ENCODE measurements around the gene NR2F1.
A peak's percentile ranks its signal among the peaks of the same experiment; 100 is the strongest.

Gene NR2F1

DNA sequence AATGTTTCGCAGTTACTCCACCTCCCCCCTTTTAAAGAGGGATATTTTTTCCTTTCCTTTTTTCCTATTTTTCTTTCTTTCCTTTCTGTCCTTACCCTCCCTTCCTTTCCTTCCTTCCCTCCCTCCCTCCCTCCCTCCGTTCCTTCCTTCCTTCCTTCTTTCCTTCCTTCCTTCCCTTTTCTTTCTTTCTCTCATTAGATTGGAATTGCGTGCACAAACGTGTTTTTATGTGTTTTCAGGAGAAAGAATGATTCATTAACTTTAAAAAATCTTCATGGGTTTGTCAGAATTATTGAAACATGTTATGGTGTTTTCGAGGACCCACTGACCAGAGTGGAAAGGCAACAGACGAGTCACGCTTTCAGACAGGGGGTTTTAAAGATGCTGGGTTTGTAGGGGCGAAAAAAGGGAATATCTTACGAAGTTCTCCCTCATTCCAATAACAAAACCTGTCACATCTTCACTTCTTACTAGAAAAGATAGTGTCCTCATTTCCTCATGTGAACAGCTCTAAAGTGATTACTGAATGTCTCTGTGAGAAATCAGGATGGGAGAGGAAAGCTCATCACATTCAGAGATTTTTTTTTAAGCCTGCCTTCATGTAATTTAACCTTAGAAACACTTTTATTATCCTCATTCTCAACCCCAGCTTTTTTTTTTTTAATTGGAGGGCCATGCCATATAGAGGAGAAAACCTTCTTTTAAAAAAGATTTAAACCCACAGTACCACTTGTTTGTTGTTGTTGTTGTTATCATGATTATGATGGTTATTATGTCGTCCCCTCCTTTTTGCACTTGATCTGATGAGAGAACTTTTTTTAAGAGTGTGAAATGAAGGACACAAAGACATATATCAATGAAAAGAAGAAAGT is 21.9 kb downstream of the NR2F1 start:
- DNase-seq, result no peak

DNA sequence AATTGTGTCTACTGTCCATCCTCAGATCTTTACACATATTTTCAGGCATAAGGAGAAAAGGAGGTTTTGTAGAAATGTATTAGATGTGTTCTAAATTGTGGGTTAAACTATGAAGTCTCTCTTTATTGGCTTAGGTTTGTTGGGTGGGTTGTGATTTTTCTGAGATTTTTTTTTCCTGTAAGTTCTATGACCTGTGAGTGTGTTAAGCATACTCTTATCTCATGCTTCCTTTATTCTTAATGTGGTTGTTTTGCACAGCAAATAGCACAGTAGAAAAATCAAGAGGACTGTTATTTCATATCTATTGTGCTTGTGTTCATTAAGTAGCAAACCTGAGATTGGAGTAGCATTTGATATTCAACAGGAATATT is 23.3 kb downstream of the NR2F1 start:
- DNase-seq, result no peak

DNA sequence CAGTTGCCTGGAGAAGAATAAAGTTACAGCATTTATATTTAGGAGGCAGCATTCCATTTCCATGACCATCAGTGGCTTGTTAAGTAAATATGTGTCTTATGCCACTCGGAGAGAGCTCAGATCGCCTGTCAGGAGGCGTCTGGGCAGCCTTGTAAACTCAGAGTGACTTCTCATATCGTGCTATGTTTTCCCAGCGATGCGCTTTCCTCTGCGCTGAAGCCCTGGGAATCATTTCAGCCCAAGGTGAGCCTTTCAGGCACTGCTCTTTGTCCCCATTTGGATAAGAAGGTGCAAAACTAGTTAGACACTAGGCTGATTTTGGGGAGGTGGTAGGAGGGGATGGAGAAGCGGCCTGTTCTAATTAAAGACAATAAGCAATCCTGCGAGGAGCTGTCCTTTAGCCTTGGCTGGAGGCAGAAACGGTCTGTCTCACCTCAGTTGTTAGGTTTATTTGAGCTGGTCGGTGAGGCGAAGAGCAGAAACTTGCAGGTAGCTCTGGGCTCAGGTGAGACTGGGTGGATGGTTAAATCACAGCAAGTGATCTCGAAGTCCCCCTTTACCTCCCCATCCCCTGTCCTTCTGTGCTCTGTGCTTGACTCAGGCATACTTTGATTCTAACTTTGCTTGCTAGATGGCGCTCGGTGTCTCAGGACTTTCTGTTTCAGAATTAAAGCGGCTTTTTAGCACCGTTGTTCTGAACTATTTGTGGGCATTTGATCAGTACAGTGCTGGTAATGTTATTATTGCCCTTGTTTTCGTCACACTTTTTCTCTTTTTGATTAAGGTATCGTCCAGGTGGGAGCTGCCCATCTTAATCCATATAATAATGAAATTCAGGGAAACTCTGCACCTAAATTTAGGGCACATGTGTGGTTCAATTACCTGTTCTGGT is 24.6 kb downstream of the NR2F1 start:
- no peak for DNase-seq

DNA sequence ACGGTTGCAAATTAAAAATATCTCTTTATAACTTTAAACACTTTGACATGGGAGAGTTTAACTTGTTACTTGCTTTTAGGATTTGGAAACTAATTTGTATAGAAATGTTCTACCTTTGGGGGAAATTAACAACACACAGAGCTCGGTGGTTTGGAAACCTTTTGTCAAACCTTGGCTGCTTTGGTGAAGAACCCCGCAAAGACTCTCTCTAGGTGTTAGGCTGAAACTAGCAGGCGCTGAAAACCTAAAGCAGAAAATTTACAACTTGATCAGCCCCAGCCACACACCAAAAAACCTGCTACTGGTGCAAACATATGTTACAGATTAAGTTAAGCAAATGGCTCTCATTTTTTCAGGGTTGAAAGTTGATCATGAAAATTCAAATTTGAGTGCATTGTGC is 25.8 kb downstream of the NR2F1 start:
- no peak for DNase-seq

DNA sequence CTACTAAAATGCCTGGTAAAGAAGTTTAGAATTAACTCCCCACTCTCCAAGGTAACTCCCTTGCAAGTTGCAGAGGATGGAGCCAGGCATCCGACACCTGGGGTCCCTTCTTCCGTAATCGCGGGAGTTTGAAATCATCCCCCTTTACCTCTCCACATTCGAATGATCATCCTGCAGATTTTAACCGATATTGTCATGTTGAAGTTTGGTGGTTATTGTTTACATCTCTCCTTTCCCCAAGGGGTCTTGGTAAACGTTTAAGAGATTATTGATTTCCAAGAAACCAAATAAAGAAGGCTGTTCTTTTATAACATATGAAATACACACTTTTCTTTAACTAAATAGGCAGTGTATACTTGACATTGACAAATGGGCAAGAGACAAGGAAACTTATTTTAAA is 26.7 kb downstream of the NR2F1 start:
- no peak for DNase-seq

DNA sequence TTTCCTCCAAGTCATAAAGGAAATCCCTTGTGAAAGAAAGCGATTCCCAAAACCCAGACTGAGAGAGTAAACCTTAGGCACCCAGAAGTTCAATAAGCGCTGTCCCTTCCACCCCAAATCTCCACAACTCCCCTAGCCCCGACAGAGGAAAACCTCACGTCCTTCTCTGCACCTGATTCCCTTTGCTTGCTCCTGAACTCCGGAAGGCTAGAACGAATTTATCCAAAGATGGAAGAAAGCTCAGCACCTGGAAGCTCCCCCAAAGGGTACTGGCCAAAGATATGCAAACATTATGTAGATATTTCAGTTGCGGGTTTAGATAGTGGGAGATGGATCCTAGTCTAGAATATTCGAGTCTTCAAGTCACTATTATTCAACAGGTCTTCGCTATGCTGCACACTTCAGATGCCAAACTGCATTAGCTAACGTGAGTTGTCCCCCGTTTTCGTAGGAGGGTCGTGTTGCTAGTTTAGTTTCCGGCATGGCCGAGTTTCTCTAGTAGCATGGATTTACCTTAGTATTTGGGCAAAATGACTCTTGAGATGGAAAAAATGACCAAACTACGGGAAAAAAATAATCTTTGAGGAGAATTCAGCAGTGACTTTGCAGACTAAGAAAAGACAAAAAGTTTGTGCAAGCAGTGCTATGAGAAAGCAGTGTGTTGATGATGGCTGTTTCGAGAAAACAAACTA is 27.7 kb downstream of the NR2F1 start:
- no peak for DNase-seq

DNA sequence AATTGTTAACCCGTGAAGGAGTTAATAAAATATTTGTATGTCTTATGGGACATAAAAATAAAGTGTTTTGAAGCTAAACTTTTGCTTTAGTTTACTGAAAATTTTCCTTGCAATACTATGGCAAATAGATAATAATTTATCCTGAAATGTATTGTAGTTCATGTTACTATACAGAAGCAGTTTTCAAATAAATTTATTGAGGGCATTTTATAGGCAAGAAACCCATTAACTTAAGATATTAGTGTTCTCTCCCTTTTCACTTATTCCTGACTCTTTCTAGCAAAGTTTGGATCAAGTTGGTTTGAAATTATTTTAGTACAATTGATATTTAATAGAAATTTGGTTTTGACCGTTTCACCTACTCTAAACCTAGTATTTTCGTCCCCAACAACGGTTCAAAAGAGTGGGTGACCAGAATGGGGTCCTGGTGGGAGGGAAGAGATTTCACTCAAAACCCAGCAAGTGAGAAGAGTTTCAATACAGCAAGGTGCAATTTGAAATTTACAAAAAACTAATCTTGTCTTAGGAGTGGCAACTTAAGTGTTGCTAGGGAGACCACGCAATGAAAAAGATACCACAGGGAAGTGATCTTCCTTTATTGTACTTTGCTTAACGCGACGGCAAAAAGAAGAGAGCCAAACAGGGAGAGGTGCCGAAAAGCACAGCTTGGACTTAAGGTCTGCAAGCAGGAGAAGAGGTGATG is 28.4 kb downstream of the NR2F1 start:
- DNase-seq, result no peak

DNA sequence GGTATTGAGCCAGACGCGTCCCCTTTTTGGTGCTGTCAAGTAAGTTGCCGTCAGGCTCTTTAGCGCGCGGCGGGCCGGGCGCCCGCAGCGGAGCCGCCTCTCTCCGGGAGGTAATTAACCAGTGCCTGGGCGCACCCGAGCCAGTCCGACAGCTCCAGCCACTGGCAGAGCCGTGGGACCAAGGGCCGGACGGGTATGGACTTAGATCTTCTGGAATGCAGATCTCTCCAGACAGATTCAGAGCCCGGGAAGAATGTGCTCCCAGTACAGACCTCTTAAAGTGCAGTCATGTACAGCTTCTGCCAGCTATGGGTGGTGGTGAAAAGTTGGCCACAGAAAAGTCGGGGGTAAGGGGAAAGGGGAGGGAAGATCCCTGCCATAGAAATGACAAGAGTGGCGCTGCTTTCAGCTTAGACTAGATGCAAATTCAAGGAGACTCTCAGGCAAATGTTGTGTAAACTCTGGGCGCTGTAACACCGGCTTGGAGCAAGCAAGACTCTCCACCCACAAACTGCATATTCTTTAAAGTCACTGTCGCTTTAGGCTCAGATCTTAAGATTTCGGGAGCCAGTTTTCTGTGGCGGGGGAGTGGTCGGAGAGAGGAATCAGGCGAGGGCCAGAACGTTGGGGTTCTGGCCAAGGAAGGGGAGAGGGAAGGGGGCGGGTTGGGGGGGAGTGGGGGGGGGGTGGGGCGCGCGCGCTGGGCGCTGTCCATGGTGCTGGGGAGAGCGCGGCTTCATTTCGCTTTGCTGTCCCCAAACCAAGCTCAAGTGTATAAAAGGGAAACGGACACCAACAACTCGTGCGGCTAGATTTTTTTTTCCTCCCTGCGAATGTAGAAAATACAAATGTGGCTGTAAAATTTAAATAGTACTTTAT is 29.2 kb downstream of the NR2F1 start:
- no peak for DNase-seq

DNA sequence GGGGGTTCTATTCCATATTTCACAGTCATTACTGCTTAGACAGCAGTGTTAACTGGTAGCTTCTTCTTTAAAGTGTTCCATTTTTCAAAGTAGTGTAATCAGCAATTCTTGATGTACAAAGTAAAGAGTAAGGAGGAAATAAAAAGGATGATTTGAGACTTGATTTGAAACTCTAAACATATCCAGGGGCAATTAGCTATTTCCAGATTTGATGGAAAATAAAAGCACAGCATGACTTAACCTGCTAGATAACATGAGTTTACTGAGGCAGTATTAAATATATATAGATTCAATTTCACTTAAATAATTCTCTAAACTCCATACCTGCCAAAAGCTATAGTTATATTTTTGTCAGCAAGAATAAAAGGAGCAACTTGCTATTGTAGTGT is 29.8 kb downstream of the NR2F1 start:
- DNase-seq, result no peak

DNA sequence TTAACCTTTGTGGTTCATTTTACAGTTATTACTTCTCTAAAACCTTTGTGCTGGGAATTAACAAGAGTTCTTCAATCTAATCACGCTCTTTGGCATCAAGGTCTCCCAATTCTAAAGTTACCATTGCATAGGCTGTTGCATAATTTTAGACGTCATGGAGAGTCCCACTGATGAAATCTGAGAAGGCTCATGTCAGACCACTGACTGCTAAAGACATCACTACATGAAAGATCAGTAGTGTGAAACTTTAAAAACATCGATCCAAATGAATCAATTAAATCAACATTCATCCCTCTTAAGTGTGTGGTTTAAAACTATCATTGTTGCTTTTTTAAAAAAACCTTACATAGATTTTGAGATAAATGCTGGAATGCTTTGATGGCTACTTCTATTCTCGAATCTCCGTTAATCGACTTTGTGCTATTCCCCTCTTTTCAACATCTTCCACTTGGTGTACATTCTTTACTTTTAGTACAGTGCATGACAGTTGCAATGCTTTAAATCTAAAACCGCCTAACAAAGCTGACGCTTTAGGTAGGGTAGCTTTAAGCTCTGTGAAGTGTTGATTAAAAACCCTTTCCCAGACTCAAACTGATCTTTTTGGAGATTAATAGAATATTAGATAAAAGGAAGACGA is 33.6 kb downstream of the NR2F1 start:
- DNase-seq, result no peak

DNA sequence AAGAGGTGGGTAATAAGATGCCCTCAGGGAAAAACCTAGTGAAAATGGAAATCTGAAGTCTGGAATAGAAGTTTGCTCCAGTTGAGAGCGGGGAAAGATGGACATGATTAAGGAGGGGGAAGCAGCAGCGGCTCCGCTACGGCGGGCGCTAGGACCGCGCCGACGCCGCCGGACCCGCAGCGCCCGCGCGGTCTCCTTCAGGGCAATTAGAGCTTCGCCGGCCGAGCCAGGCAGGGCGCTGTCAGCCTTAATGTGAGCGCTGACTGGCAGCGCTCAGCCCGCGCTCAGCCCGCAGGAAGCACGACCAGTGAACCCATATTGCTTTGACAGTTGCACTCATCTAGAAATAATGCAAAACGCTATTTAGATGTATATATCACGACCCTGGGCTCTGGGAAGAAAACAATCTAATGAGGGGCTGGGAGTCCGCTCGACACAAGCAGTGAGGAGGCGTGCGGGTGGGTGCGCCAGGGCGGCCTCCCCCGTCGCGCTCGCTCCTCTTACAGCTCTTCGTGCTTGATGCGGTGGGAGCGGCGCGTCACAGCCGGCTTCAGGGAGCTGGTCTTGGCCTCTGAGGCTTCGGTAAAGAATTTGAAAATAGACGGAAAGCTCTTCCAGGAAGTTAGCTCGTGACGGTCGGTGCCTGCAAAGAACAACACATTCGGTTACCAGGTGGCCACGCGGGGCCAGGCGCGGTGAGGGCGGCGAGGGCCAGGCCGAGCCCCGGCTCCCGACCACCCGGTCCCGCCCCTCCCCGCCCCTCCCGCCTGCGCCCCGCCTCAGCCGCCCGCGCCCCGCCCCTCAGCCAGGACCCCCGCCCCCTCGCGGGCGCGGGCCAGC is 37.7 kb downstream of the NR2F1 start:
- DNase-seq, result peak; percentile 77

DNA sequence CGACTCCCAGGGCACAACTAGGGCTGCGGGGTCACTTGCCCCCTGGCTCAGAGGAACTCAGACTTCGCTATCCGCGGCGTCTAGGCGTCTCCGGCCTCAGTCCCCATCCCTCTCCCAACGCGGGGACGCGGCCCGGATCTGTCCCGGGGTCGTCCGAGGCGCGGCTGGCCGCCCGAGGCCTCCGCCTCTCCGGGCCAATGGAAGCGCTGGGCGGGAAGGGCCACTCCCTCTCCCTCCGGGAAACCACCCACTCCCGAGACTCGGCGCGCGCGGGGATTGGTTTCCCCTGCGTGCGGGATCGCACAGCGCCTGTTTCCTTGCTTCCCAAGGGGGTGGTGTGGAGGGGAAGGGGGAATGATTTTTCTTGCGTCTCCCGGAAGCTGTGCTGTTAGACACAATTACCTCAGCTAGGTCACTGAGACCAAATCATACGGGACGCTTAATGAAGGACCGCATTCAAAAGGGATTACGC is 38.3 kb downstream of the NR2F1 start:
- no peak for DNase-seq

DNA sequence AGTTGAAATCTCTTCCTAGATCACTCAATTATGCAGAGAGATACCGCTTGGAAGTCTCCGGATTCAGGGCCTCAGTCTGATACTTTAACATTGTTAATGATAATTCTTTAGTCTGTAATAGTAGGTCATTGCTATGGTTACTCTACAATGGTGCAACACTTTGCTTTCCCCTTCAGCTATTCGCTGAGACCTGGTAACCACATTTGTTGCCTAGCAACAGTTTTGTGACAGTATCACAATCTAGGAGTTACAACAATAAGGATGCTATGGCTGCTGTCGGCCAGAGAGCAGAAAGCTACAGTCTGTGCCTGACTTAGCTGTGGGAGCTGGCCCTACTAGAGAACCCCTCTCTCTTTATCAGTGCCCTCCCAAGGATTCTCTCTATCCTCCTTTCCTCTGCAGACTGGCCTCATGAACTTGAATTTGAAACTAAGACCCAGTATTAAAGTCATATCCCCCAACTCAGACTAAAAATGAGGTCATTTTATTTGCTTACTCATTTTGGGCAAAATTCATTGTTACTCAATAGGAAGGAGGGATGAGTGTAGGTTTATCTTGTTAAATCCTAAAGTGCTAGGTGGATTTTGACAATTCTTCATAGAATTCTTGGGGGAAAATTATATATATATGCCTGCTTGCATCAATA is 39.3 kb downstream of the NR2F1 start:
- DNase-seq, result no peak

DNA sequence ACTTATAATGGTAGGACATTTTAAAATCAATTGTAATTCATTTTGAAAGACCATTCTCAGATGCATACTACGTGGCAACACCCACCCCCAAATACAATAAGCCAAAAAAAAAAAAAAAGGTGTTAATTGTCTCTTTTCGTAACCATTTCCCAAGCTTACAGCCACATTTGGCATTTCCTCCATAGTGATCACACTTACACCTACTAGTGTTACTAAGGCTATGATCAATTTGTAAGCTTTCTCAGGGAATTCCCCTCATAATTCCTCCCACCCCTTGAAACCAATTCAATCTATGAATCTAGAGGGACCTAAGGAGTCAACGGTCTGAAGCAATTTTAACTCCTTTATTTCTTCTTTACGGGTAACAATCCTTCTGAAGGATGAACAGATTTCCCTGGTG is 40.1 kb downstream of the NR2F1 start:
- no peak for DNase-seq

DNA sequence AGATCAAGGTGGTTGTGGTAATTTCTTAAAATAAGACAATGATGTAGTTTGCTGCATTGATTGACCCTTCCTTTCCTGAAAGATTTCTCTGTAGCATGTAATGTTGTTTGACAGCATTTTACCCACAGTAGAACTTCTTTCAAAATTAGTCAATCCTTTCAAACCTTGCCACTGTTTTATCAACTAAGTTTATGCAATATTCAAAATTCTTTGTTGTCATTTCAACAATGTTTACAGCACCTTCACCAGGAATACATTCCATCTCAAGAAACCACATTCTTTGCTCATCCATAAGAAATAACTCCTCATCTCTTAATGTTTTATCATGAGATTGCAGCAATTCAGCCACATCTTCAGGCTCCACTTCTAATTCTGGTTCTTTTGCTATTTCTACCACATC is 43.8 kb downstream of the NR2F1 start:
- no peak for DNase-seq

DNA sequence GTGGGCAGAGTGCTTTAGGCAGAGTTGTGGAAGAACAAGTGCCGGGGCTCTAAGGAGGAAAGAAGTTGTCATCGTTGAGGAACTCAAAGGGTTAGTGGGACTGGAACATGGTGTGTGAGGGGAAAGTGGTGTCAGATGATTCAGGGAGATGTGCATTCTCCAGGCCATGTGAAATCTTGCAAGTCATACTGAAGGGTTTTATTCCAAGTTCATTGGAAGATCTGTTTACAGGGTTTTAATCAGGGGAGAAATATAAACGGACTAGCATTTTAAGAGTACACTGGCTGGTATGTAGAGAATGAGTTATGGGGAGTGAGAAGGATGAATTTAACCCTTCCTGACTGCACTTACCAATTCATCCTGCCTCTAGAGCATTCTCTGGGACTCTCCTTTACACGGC is 49.3 kb downstream of the NR2F1 start:
- no peak for DNase-seq

DNA sequence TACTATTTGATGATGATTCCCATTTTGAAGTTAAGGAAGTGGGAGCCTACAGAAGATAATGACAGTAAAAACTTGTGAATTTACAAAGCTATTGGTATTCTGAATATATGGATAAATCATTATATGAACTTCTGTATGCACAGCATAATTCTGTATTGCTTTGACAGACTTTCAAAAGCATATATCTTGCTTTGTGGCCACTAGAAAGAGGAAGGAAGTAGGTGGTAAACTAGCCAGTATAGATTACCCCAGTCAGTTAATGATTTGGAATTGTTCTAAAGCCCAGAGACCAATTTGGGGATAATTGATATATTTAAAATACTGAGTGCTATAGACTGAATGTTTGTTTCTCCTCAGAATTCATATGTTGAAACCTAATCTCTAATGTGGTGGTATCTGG is 53.0 kb downstream of the NR2F1 start:
- DNase-seq, result no peak

DNA sequence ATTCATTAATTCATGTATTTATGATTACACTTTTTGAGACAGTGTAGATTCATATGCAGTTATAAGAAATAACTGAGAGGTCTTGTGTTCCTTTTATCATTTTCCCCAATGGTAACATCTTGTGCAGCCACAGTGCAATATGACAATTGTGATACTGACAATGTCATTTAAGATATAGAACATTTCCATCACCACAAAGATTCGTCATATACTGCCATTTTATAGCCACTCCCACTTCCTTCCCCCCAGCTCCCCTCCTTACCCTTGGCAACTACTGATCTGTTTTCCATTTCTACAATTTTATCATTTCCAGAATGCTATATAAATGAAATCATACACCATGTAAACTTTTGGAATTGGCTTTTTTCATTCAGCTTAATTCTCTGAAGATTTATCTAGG is 53.8 kb downstream of the NR2F1 start:
- DNase-seq, result no peak

DNA sequence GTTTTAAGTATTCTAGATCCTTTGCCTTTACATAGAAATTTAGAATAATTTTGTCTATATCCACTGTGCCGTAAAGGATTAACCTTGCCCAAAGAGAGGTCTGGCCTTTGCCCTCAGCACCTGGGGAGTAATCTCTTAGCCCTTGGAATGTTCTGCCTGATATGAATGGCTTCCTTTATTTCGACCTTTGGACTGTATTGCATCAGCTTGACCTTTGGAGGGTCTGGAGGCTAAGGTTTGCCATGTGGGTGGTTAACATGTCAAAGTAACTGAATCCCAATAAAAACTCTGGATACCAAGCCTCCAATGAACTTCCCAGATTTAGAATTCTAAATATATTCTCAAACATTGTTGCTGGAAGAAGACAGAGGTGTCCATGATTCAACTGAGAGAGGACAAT is 54.7 kb downstream of the NR2F1 start:
- DNase-seq, result no peak

DNA sequence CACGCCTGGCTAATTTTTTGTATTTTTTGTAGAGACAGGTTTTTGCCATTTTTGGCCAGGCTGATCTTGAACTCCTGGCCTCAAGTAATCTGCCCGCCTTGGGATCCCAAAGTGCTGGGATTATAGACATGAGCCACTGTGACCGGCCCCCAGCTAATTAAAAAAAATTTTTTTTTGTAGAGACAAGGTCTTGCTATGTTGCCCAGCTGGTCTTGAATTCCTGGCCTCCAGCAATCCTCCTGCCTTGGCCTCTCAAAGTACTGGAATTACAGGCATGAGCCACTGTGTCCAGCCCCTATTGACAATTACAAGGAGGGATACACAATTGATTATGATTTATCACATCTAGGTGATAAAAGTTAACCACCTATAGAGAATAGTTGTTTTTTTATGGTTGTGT is 59.5 kb downstream of the NR2F1 start:
- DNase-seq, result no peak
